ENCODE data around the gene NEB. TPM values are rescaled to one million over a fixed set of nuclear protein-coding genes. Genes with fewer than 3 reads are reported as not detected.
A peak's percentile ranks its signal among the peaks of the same experiment; 100 is the strongest.

Gene NEB
- total RNA-seq, 1 experiment from 2014 or later: 0.33 TPM

- Mint-ChIP-seq H3K27ac (ENCODE audit: low read depth, unreplicated experiment) (peak overlapping the region; percentile 17), H3K4me1 (ENCODE audit: insufficient read depth, unreplicated experiment) (no peaks in the 10 kb centered on the region), H3K36me3 (ENCODE audit: insufficient read depth, unreplicated experiment) (no peaks in the 10 kb centered on the region), H3K27me3 (ENCODE audit: insufficient read depth, unreplicated experiment) (no peaks in the 10 kb centered on the region), H3K4me3 (ENCODE audit: unreplicated experiment) (no peak overlapping the region), H3K9me3 (ENCODE audit: unreplicated experiment) (no peaks in the 10 kb centered on the region)
- intact Hi-C loops (cut with micrococcal nuclease): no loop called here
- DNase-seq (ENCODE audit: unreplicated experiment): no peak
- TF ChIP-seq, protein P1, sequence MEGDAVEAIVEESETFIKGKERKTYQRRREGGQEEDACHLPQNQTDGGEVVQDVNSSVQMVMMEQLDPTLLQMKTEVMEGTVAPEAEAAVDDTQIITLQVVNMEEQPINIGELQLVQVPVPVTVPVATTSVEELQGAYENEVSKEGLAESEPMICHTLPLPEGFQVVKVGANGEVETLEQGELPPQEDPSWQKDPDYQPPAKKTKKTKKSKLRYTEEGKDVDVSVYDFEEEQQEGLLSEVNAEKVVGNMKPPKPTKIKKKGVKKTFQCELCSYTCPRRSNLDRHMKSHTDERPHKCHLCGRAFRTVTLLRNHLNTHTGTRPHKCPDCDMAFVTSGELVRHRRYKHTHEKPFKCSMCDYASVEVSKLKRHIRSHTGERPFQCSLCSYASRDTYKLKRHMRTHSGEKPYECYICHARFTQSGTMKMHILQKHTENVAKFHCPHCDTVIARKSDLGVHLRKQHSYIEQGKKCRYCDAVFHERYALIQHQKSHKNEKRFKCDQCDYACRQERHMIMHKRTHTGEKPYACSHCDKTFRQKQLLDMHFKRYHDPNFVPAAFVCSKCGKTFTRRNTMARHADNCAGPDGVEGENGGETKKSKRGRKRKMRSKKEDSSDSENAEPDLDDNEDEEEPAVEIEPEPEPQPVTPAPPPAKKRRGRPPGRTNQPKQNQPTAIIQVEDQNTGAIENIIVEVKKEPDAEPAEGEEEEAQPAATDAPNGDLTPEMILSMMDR (IDR thresholded peaks at IDR 0.05; ENCODE audit: unreplicated experiment): no peak
- ChIA-PET POLR2A (no interaction called here), CTCF (interaction anchor here (0.6 kb wide), 1 partner anchor 309 kb away, joined by 3 read pairs; no protein-coding TSS in a partner anchor)
- no TSS peak for BruUV-seq (replicated peaks)
Observed at GRCh38 chr2:151729837-151730236, 4.4 kb downstream of the NEB start.

DNA sequence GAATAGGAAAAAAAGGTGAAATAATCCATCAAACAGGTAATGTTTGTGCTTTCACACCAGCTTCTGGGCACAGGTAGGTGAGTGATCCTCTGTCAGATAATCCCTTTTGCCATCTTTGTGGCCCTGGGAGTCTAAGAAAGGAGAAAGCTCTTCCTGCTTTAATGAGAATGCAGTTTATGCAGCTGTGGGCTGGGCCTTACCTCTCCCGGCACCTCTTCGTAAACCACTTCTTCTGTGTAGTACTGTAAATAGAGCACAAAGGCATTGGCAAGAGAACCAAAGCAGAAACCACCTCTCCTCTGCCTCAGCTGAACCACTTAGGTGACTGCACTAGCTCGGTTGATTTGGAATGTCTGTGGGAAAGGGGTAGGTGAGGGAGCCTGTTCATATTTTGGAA, 4.9 kb downstream of the NEB start:
- ChIA-PET CTCF (interaction anchor here (0.6 kb wide), 1 partner anchor 310 kb away, joined by 3 read pairs; no protein-coding TSS in a partner anchor), POLR2A (no interaction called here)
- no peak overlapping the region for H3K27ac Mint-ChIP-seq (ENCODE audit: low read depth, unreplicated experiment)
- BruUV-seq (replicated peaks): no TSS peak
- no peaks in the 10 kb centered on the region for H3K27me3 Mint-ChIP-seq (ENCODE audit: insufficient read depth, unreplicated experiment)
- no peaks in the 10 kb centered on the region for H3K4me1 Mint-ChIP-seq (ENCODE audit: insufficient read depth, unreplicated experiment)
- H3K36me3 Mint-ChIP-seq (ENCODE audit: insufficient read depth, unreplicated experiment): no peaks in the 10 kb centered on the region
- no peak overlapping the region for H3K4me3 Mint-ChIP-seq (ENCODE audit: unreplicated experiment)
- no peak for DNase-seq (ENCODE audit: unreplicated experiment)
- H3K9me3 Mint-ChIP-seq (ENCODE audit: unreplicated experiment): no peaks in the 10 kb centered on the region
- TF ChIP-seq, protein P1 (IDR thresholded peaks at IDR 0.05; ENCODE audit: unreplicated experiment): no peak
- intact Hi-C loops (cut with micrococcal nuclease): no loop called here

DNA sequence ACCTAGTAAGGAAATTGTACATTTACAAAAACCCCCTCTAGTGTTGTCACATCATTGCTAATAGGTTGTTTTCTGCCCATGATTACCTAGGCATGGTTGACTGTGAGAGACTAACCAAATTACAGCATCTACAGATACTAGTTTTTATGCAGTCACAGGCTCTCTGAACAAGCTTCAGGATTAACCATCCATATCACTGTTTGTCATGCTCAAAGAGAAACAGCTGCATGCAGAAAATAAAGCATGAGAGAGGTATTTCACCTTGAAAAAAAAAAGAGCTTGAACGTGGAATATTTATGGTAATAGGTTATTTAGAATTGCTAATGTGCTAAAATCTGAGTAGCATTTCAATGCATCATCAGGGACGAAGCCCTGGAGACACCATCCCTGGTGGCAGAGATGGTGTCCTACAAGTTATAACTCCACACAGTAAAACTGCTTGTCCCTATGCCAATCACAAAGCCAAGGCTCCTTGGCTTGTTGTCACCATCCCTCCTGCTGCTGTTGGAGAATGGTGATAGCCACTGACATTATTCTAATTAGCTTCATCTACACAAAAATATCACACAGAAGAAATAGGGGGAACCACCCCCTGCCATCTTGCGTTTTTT, 5.4 kb downstream of the NEB start:
- no TSS peak for BruUV-seq (replicated peaks)
- H3K9me3 Mint-ChIP-seq (ENCODE audit: unreplicated experiment): no peaks in the 10 kb centered on the region
- no peaks in the 10 kb centered on the region for H3K36me3 Mint-ChIP-seq (ENCODE audit: insufficient read depth, unreplicated experiment)
- TF ChIP-seq, protein P1 (IDR thresholded peaks at IDR 0.05; ENCODE audit: unreplicated experiment): no peak
- POLR2A ChIA-PET: interaction anchor here (1.0 kb wide), 1 partner anchor 8 kb away, joined by 3 read pairs; no protein-coding TSS in a partner anchor
- H3K4me1 Mint-ChIP-seq (ENCODE audit: insufficient read depth, unreplicated experiment): no peaks in the 10 kb centered on the region
- no peak for DNase-seq (ENCODE audit: unreplicated experiment)
- no peak overlapping the region for H3K4me3 Mint-ChIP-seq (ENCODE audit: unreplicated experiment)
- CTCF ChIA-PET: interaction anchor here (0.6 kb wide), 1 partner anchor 310 kb away, joined by 3 read pairs; no protein-coding TSS in a partner anchor
- intact Hi-C loops (cut with micrococcal nuclease): no loop called here
- H3K27me3 Mint-ChIP-seq (ENCODE audit: insufficient read depth, unreplicated experiment): no peaks in the 10 kb centered on the region
- H3K27ac Mint-ChIP-seq (ENCODE audit: low read depth, unreplicated experiment): no peak overlapping the region

GRCh38 chr2:151727593-151728552, 6.4 kb downstream of the NEB start:
- no peak for DNase-seq (ENCODE audit: unreplicated experiment)
- TF ChIP-seq, protein P1 (IDR thresholded peaks at IDR 0.05; ENCODE audit: unreplicated experiment): no peak
- BruUV-seq (replicated peaks): no TSS peak
- Mint-ChIP-seq H3K4me1 (ENCODE audit: insufficient read depth, unreplicated experiment) (no peaks in the 10 kb centered on the region), H3K27me3 (ENCODE audit: insufficient read depth, unreplicated experiment) (no peaks in the 10 kb centered on the region), H3K36me3 (ENCODE audit: insufficient read depth, unreplicated experiment) (no peaks in the 10 kb centered on the region), H3K27ac (ENCODE audit: low read depth, unreplicated experiment) (no peak overlapping the region), H3K4me3 (ENCODE audit: unreplicated experiment) (no peak overlapping the region), H3K9me3 (ENCODE audit: unreplicated experiment) (no peaks in the 10 kb centered on the region)
- ChIA-PET CTCF (interaction anchor here (0.7 kb wide), 1 partner anchor 1855 kb away, joined by 3 read pairs; no protein-coding TSS in a partner anchor), POLR2A (interaction anchor here (1.0 kb wide), 1 partner anchor 9 kb away, joined by 3 read pairs; no protein-coding TSS in a partner anchor)
- intact Hi-C loops (cut with micrococcal nuclease): no loop called here
